Loucy (cell line): ENCODE results near the gene WHRN.

ENCODE experiments used
- H2AFZ ChIP-seq: fragments of 200-600 bp; sonication (generic); 2 replicates; pipeline ENCODE4 v1.6.0; 2016; ENCODE audit warnings: antibody characterized with exemption, mild to moderate bottlenecking, low read length, moderate library complexity
- H3F3A ChIP-seq: fragments of 200-600 bp; 2 replicates; pipeline ENCODE4 v1.6.0; 2016; ENCODE audit warnings: antibody characterized with exemption, low read depth, mild to moderate bottlenecking
- H3K27me3 ChIP-seq: fragments of 200-600 bp; sonication (generic); 2 replicates; pipeline ENCODE4 v1.6.1; 2014; ENCODE audit warnings: low read length, mild to moderate bottlenecking; ENCODE audit not compliant: insufficient read depth, poor library complexity, severe bottlenecking
- H3K36me3 ChIP-seq: fragments of 200-600 bp; sonication (generic); 2 replicates; pipeline ENCODE4 v1.6.1; 2016; ENCODE audit warnings: low read length; ENCODE audit not compliant: insufficient read depth
- H3K4me1 ChIP-seq: fragments of 200-600 bp; sonication (generic); 2 replicates; pipeline ENCODE4 v1.5.1; 2014; ENCODE audit warnings: low read length, mild to moderate bottlenecking; ENCODE audit not compliant: insufficient read depth, poor library complexity, severe bottlenecking
- H3K4me2 ChIP-seq: fragments of 200-600 bp; sonication (generic); 2 replicates; pipeline ENCODE4 v1.6.0; 2014; ENCODE audit warnings: antibody characterized with exemption, low read length, low read depth, mild to moderate bottlenecking; ENCODE audit not compliant: poor library complexity, severe bottlenecking
- H3K4me3 ChIP-seq: fragments of 200-600 bp; sonication (generic); 2 replicates; pipeline ENCODE4 v1.5.1; 2014; ENCODE audit warnings: low read length, mild to moderate bottlenecking, mixed read lengths; ENCODE audit not compliant: poor library complexity, severe bottlenecking
- H3K79me2 ChIP-seq: fragments of 200-600 bp; sonication (generic); 2 replicates; pipeline ENCODE4 v1.6.1; 2014; ENCODE audit warnings: low read length; ENCODE audit not compliant: insufficient read depth
- H3K9ac ChIP-seq: fragments of 200-600 bp; sonication (generic); 2 replicates; pipeline ENCODE4 v1.6.0; 2014; ENCODE audit warnings: mild to moderate bottlenecking, low read depth, low read length, moderate library complexity; ENCODE audit not compliant: poor library complexity, severe bottlenecking
- H3K9me2 ChIP-seq: fragments of 200-600 bp; sonication (generic); replicated peaks from 2 replicates; pipeline ENCODE4 v1.6.1; 2016; ENCODE audit warnings: low read depth, low read length, mixed read lengths
- H3K9me3 ChIP-seq: fragments of 200-600 bp; sonication (generic); 2 replicates; pipeline ENCODE4 v1.6.1; 2014; ENCODE audit warnings: mild to moderate bottlenecking, antibody characterized with exemption, low read length, low read depth; ENCODE audit not compliant: insufficient read depth
- H4K20me1 ChIP-seq: fragments of 200-600 bp; sonication (generic); 2 replicates; pipeline ENCODE4 v1.6.0; 2014; ENCODE audit warnings: antibody characterized with exemption, low read length, mild to moderate bottlenecking; ENCODE audit not compliant: insufficient read depth, poor library complexity, severe bottlenecking
- EZH2phosphoT487 ChIP-seq: fragments of 200-600 bp; IDR thresholded peaks from 2 replicates; pipeline ENCODE4 v1.6.1; 2018; ENCODE audit warnings: antibody characterized with exemption, mild to moderate bottlenecking, moderate library complexity, borderline replicate concordance
- TF ChIP-seq, protein P1 (sequence below): fragments of 200-600 bp; sonication (generic); conservative IDR thresholded peaks from 2 replicates; pipeline ENCODE4 v1.5.1; 2014; ENCODE audit warnings: mild to moderate bottlenecking, antibody characterized with exemption, low read length

The WHRN gene

DNA sequence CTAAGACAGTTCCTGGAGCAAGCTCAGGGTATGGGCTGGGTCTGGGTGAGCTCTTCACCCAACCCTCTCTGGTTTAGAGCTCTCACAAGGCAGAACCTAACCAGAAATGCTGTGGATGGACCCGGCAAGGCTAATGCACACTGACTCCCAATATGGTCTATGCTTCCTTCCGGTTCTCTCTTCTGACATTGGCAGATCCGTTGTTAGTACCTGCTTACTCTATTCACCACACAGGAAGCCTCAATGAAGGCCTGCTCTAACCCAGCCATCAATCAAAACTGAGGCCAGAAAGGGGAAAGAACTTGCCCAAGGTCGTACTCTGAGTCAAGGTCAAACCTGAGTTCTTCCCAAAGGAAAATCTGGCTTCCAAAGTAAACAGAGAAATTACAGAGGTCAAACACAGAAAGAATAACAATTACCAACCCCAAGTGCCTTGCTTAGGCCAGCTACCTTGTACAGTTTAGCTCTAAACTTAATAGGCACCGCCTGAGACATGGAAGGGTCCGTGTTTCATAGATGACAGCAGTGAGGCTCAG, 71.5 kb downstream of the WHRN start:
- Histone ChIP-seq H3K27me3 (no peaks in the 10 kb centered on the region), H3K4me3 (no peak overlapping the region), H3K4me1 (no peaks in the 10 kb centered on the region), H3K4me2 (no peak overlapping the region), H3F3A (no peaks in the 10 kb centered on the region), H3K9ac (no peak overlapping the region), H2AFZ (no peak overlapping the region), H3K79me2 (no peaks in the 10 kb centered on the region), H3K9me2 (no peaks in the 10 kb centered on the region), H4K20me1 (no peaks in the 10 kb centered on the region), H3K9me3 (no peaks in the 10 kb centered on the region), H3K36me3 (no peaks in the 10 kb centered on the region)
- no peak for TF ChIP-seq EZH2phosphoT487
- TF ChIP-seq, protein P1, sequence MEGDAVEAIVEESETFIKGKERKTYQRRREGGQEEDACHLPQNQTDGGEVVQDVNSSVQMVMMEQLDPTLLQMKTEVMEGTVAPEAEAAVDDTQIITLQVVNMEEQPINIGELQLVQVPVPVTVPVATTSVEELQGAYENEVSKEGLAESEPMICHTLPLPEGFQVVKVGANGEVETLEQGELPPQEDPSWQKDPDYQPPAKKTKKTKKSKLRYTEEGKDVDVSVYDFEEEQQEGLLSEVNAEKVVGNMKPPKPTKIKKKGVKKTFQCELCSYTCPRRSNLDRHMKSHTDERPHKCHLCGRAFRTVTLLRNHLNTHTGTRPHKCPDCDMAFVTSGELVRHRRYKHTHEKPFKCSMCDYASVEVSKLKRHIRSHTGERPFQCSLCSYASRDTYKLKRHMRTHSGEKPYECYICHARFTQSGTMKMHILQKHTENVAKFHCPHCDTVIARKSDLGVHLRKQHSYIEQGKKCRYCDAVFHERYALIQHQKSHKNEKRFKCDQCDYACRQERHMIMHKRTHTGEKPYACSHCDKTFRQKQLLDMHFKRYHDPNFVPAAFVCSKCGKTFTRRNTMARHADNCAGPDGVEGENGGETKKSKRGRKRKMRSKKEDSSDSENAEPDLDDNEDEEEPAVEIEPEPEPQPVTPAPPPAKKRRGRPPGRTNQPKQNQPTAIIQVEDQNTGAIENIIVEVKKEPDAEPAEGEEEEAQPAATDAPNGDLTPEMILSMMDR = no peak

DNA sequence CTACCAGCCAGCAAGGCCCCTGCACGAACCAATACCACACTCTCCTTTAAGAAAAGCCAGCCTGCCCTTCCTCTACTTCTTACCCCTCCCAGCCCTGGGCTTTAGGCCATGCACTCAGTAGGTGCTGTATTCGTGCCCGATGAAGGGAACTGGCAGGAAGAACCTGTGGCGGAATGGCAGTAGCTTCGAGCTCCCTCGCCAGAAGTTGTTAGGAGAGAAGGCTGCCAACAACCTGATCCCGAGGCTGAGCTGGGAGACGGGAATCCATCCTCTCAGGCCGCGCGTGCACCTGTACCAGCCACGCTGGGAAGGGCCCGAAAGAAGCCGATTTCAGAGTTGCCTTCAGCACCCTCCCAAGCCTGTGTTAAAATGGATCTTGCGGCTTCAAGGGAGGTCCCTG, 72.2 kb downstream of the WHRN start:
- Histone ChIP-seq H3K4me2 (no peak overlapping the region), H3K9ac (no peak overlapping the region), H3K36me3 (no peaks in the 10 kb centered on the region), H3K4me3 (no peak overlapping the region), H2AFZ (no peak overlapping the region), H3K4me1 (no peaks in the 10 kb centered on the region), H4K20me1 (no peaks in the 10 kb centered on the region), H3K9me3 (no peaks in the 10 kb centered on the region), H3K27me3 (no peaks in the 10 kb centered on the region), H3K9me2 (no peaks in the 10 kb centered on the region), H3K79me2 (no peaks in the 10 kb centered on the region), H3F3A (no peaks in the 10 kb centered on the region)
- TF ChIP-seq, protein P1 = no peak
- TF ChIP-seq EZH2phosphoT487 = no peak

DNA sequence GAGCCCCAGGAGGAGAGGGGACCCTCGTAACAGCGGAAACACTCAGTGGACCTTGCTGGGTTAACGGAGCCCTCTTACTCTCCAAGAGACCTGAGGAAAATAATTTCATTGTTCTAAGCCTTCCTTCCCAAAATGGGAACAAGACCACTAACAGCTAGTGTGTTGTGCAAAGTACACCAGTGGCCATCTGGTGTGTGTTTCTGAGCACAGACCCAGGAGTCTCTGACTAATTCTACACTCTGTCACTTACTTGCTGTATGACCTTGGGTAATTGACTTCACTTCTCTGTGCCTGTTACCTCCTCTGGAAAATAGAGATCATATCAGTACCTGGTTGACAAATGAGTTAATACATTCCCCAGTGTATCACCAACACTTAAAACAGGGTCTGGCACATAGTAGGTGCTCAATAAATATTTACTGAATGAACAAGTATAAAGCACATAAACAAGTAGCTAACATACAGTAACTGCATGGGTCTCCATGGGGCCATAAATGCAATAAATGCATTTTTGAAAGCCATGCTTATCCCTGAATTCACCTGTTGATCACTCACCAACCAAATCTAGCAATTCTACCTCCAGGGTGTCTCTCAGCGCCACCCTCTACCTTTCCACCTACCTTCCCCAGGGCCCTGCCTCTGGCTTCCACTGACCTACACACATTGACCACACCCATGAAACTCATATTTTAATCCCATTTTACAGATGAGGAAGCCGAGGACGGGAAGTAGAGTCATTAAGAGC, 72.8 kb downstream of the WHRN start:
- TF ChIP-seq EZH2phosphoT487 = no peak
- H3K9me3 ChIP-seq = no peaks in the 10 kb centered on the region
- no peaks in the 10 kb centered on the region for H3K79me2 ChIP-seq
- no peak overlapping the region for H2AFZ ChIP-seq
- H3F3A ChIP-seq = no peaks in the 10 kb centered on the region
- H4K20me1 ChIP-seq = no peaks in the 10 kb centered on the region
- no peaks in the 10 kb centered on the region for H3K9me2 ChIP-seq
- no peaks in the 10 kb centered on the region for H3K4me1 ChIP-seq
- H3K36me3 ChIP-seq = no peaks in the 10 kb centered on the region
- H3K4me2 ChIP-seq = no peak overlapping the region
- no peaks in the 10 kb centered on the region for H3K27me3 ChIP-seq
- no peak overlapping the region for H3K4me3 ChIP-seq
- no peak overlapping the region for H3K9ac ChIP-seq

DNA sequence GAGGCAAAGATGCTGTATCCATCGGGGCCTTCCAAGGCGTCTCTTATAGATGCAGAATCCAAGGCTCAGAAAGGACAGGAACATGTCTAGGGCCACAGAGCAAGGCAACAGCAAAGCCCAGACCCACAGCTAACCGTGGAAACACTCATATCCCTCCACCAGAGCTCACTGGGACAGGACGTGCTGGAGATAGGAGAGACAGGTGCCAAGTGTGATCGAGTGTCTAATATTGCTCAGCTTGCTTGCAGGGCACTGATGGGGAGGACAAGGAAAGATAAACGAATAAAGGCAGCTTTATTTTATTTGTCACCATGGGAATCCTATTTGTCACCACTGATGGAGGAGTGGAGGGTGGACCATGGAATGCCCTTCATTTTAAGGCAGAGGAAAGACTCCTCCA, 73.5 kb downstream of the WHRN start:
- H3K4me2 ChIP-seq = no peak overlapping the region
- H2AFZ ChIP-seq = no peak overlapping the region
- no peaks in the 10 kb centered on the region for H3K9me2 ChIP-seq
- H3K79me2 ChIP-seq = no peaks in the 10 kb centered on the region
- no peaks in the 10 kb centered on the region for H3K4me1 ChIP-seq
- H3K9ac ChIP-seq = no peak overlapping the region
- no peaks in the 10 kb centered on the region for H4K20me1 ChIP-seq
- H3F3A ChIP-seq = no peaks in the 10 kb centered on the region
- no peaks in the 10 kb centered on the region for H3K9me3 ChIP-seq
- no peak overlapping the region for H3K4me3 ChIP-seq
- no peak for TF ChIP-seq EZH2phosphoT487
- TF ChIP-seq, protein P1 = no peak
- H3K36me3 ChIP-seq = no peaks in the 10 kb centered on the region
- no peaks in the 10 kb centered on the region for H3K27me3 ChIP-seq
